Caco-2 (cell line): ENCODE measurements around the gene TECRL. TPM values are rescaled to one million over a fixed set of nuclear protein-coding genes. Genes with fewer than 3 reads are reported as not detected.

ENCODE experiments used
- BruUV-seq: library from RNA; stranded (reverse); fragments of 400-500 nt; replicated peaks from 2 replicates; lab custom pipeline; 2021; lab: Mats Ljungman, UMichigan
- CTCF ChIA-PET: fragments of 300-600 bp; sonication (Branson Sonifier 250); formaldehyde crosslinking; loops from one replicate; lab custom pipeline; 2022; ENCODE audit warnings: antibody characterized with exemption; lab: Charles Lee
- POLR2A ChIA-PET: fragments of 300-600 bp; sonication (Branson Sonifier 250); formaldehyde crosslinking; loops from one replicate; lab custom pipeline; 2022; ENCODE audit warnings: antibody characterized with exemption; lab: Charles Lee
- DNase-seq, 2 experiments: peaks; one replicate each; pipeline versions ENCODE4 v3.0.0 to v3.0.0-alpha.2; 2020 to 2022
- H3K27me3 ChIP-seq: replicated peaks from 2 replicates; pipeline ENCODE4 v1.6.0; 2011; ENCODE audit warnings: low read length; ENCODE audit not compliant: control insufficient read depth, insufficient read depth
- H3K36me3 ChIP-seq: 2 replicates; pipeline ENCODE4 v1.5.1; 2011; ENCODE audit warnings: low read length; ENCODE audit not compliant: control insufficient read depth, insufficient read depth
- H3K4me1 ChIP-seq: fragments of 250-450 bp; sonication (Bioruptor Pico); 2 replicates; pipeline ENCODE4 v1.5.1; 2020; ENCODE audit warnings: mild to moderate bottlenecking
- H3K4me3 ChIP-seq: 2 replicates; pipeline ENCODE4 v1.5.1; 2011; ENCODE audit warnings: low read depth, mild to moderate bottlenecking, control low read depth, low read length
- H3K9me3 ChIP-seq: fragments of 250-450 bp; sonication (Bioruptor Pico); 2 replicates; pipeline ENCODE4 v1.5.1; 2020; ENCODE audit warnings: mild to moderate bottlenecking, moderate library complexity
- H3K27ac Mint-ChIP-seq: one replicate; pipeline ENCODE4 v1.8.0; 2022; ENCODE audit warnings: mixed read lengths; ENCODE audit not compliant: unreplicated experiment
- H3K27me3 Mint-ChIP-seq: one replicate; pipeline ENCODE4 v1.8.0; 2022; ENCODE audit warnings: mixed read lengths; ENCODE audit not compliant: insufficient read depth, unreplicated experiment
- H3K36me3 Mint-ChIP-seq: one replicate; pipeline ENCODE4 v1.8.0; 2022; ENCODE audit warnings: mild to moderate bottlenecking, mixed read lengths; ENCODE audit not compliant: insufficient read depth, unreplicated experiment
- H3K4me1 Mint-ChIP-seq: one replicate; pipeline ENCODE4 v1.8.0; 2022; ENCODE audit warnings: low read depth, mixed read lengths; ENCODE audit not compliant: unreplicated experiment
- H3K4me3 Mint-ChIP-seq: one replicate; pipeline ENCODE4 v1.8.0; 2022; ENCODE audit warnings: mild to moderate bottlenecking, moderate library complexity, mixed read lengths; ENCODE audit not compliant: unreplicated experiment
- H3K9me3 Mint-ChIP-seq: one replicate; pipeline ENCODE4 v1.8.0; 2022; ENCODE audit warnings: mixed read lengths; ENCODE audit not compliant: unreplicated experiment
- CTCF ChIP-seq, 2 experiments: fragments of 200-600 bp in 1 of 2; IDR thresholded peaks; 1 replicate in 1 of 2; 2 replicates in 1 of 2; pipeline versions ENCODE4 v1.5.1 to v1.8.0; 2011 to 2022; ENCODE audit warnings: antibody characterized with exemption in 1 of 2, control low read depth in 1 of 2, inconsistent platforms in 1 of 2, low read depth in 1 of 2, low read length in 1 of 2, mild to moderate bottlenecking in 1 of 2, moderate library complexity in 1 of 2; ENCODE audit not compliant: insufficient read depth in 1 of 2, severe bottlenecking in 1 of 2, unreplicated experiment in 1 of 2
- intact Hi-C: fragments of 100-400 bp; cut with micrococcal nuclease; formaldehyde crosslinking; loops from one replicate; pipeline ENCODE4 v1.10.0; 2022; ENCODE audit not compliant: unreplicated experiment
- total RNA-seq: library from RNA; stranded (reverse); gene quantifications from 2 replicates; pipeline ENCODE4 v1.2.3, GENCODE V29; 2022

The TECRL gene
- total RNA-seq, 1 experiment from 2014 or later = not detected

GRCh38 chr4:64388252-64388651, 21.0 kb downstream of the TECRL start:
- no peaks in the 10 kb centered on the region for H3K27me3 ChIP-seq
- H3K9me3 Mint-ChIP-seq = no peaks in the 10 kb centered on the region
- CTCF ChIA-PET = no interaction called here
- no peaks in the 10 kb centered on the region for H3K36me3 ChIP-seq
- H3K4me3 Mint-ChIP-seq = no peak overlapping the region
- TF ChIP-seq CTCF (IDR thresholded peaks at IDR 0.05; ENCODE audit: insufficient read depth in 1 of 2, low read depth in 1 of 2, low read length in 1 of 2, severe bottlenecking in 1 of 2, unreplicated experiment in 1 of 2) = no peak
- H3K9me3 ChIP-seq = no peaks in the 10 kb centered on the region
- intact Hi-C loops = no loop called here
- H3K4me3 ChIP-seq = no peak overlapping the region
- no peaks in the 10 kb centered on the region for H3K27me3 Mint-ChIP-seq
- H3K4me1 ChIP-seq = no peaks in the 10 kb centered on the region
- no TSS peak for BruUV-seq
- POLR2A ChIA-PET = no interaction called here
- no peaks in the 10 kb centered on the region for H3K4me1 Mint-ChIP-seq
- H3K36me3 Mint-ChIP-seq = no peaks in the 10 kb centered on the region
- H3K27ac Mint-ChIP-seq = no peak overlapping the region
- no peak for DNase-seq

GRCh38 chr4:64385220-64385619, 24.0 kb downstream of the TECRL start:
- ChIA-PET CTCF (no interaction called here), POLR2A (no interaction called here)
- TF ChIP-seq CTCF (IDR thresholded peaks at IDR 0.05; ENCODE audit: insufficient read depth in 1 of 2, low read depth in 1 of 2, low read length in 1 of 2, severe bottlenecking in 1 of 2, unreplicated experiment in 1 of 2) = no peak
- Histone ChIP-seq H3K4me3 (no peak overlapping the region), H3K27me3 (no peaks in the 10 kb centered on the region), H3K9me3 (no peaks in the 10 kb centered on the region), H3K36me3 (no peaks in the 10 kb centered on the region), H3K4me1 (no peaks in the 10 kb centered on the region)
- Mint-ChIP-seq H3K4me3 (no peak overlapping the region), H3K9me3 (no peaks in the 10 kb centered on the region), H3K36me3 (no peaks in the 10 kb centered on the region), H3K27me3 (no peaks in the 10 kb centered on the region), H3K4me1 (no peaks in the 10 kb centered on the region), H3K27ac (no peak overlapping the region)
- intact Hi-C loops = no loop called here
- no TSS peak for BruUV-seq
- no peak for DNase-seq

- intact Hi-C loops = no loop called here
- ChIA-PET CTCF (no interaction called here), POLR2A (no interaction called here)
- TF ChIP-seq CTCF (IDR thresholded peaks at IDR 0.05; ENCODE audit: insufficient read depth in 1 of 2, low read depth in 1 of 2, low read length in 1 of 2, severe bottlenecking in 1 of 2, unreplicated experiment in 1 of 2) = no peak
- Mint-ChIP-seq H3K27ac (no peak overlapping the region), H3K4me3 (no peak overlapping the region), H3K4me1 (no peaks in the 10 kb centered on the region), H3K36me3 (no peaks in the 10 kb centered on the region), H3K9me3 (no peaks in the 10 kb centered on the region), H3K27me3 (no peaks in the 10 kb centered on the region)
- no TSS peak for BruUV-seq
- no peaks in the 10 kb centered on the region for H3K27me3 ChIP-seq
- H3K9me3 ChIP-seq = no peaks in the 10 kb centered on the region
- H3K36me3 ChIP-seq = no peaks in the 10 kb centered on the region
- no peak overlapping the region for H3K4me3 ChIP-seq
- H3K4me1 ChIP-seq = no peaks in the 10 kb centered on the region
- no peak for DNase-seq
These were observed 24.7 kb downstream of the TECRL start for GRCh38 chr4:64384237-64385203.
